ENCODE data around the gene CHP1.

The CHP1 gene

DNA sequence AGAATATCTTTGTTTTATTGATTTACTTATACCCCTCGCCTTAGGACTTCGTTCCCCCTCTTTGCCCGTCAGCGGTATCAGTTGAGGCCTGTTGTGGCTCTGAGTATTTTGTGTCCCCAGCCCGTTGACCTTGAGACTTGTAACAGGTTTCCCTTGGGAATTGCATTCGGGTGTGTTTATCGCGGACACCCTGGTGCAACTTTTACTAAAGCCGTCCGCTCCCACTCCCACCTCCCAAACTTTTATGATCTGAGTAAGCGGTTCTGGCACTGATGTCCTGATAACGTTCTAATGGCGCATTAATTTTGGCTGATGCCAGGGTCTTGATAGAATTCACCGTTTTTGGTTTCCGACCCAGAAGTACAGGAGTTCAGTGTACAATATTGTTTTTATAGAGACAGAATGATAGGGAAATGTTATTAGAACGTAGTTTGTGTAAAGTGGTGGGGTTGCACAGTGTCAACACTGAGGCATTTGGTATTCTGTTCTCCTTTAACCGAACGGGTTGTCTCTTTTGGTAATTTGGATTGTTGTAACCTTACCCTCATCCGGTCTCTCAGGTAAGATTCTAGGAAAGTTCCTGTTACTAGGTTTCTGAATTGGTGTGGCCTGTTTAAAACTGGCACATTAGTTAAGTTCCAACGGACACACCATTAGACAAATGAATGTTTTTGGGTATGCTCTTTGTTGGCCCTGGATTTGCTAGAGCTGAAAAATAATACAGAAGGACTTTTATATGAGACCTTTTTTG lies 53.5 kb downstream of the CHP1 start:
- no peaks in the 10 kb centered on the region for H3K27me3 Mint-ChIP-seq (ENCODE audit: low read depth, poor library complexity)
- peaks cover 8% of the 10 kb centered on the region for H3K9me3 Mint-ChIP-seq
- H3K4me1 Mint-ChIP-seq = peaks cover 29% of the 10 kb centered on the region
- H3K36me3 Mint-ChIP-seq (ENCODE audit: low read depth) = peaks cover 50% of the 10 kb centered on the region
- no peak for DNase-seq
- H3K27ac Mint-ChIP-seq = peak overlapping the region; percentile 98
- peak overlapping the region; percentile 100 for H3K4me3 Mint-ChIP-seq
- TF ChIP-seq, protein P1, sequence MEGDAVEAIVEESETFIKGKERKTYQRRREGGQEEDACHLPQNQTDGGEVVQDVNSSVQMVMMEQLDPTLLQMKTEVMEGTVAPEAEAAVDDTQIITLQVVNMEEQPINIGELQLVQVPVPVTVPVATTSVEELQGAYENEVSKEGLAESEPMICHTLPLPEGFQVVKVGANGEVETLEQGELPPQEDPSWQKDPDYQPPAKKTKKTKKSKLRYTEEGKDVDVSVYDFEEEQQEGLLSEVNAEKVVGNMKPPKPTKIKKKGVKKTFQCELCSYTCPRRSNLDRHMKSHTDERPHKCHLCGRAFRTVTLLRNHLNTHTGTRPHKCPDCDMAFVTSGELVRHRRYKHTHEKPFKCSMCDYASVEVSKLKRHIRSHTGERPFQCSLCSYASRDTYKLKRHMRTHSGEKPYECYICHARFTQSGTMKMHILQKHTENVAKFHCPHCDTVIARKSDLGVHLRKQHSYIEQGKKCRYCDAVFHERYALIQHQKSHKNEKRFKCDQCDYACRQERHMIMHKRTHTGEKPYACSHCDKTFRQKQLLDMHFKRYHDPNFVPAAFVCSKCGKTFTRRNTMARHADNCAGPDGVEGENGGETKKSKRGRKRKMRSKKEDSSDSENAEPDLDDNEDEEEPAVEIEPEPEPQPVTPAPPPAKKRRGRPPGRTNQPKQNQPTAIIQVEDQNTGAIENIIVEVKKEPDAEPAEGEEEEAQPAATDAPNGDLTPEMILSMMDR (IDR thresholded peaks at IDR 0.05) = no peak

DNA sequence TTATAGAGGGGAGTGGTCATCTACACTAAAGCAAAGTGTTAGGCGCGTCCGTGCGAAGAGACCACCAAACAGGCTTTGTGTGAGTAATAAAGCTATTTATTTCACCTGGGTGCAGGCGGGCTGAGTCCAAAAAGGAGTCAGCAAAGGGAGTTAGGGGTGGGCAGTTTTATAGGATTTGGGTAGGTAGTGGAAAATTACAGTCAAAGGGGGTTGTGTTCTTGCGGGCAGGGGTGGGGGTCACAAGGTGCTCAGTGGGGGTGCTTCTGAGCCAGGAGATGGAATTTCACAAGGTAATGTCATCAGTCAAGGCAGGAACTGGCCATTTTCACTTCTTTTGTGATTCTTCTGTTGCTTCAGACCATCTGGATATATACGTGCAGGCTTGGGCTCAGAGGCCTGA lies 54.2 kb downstream of the CHP1 start:
- peak overlapping the region; percentile 98 for H3K27ac Mint-ChIP-seq
- peaks cover 44% of the 10 kb centered on the region for H3K36me3 Mint-ChIP-seq (ENCODE audit: low read depth)
- peaks cover 29% of the 10 kb centered on the region for H3K4me1 Mint-ChIP-seq
- H3K4me3 Mint-ChIP-seq = peak overlapping the region; percentile 100
- no peaks in the 10 kb centered on the region for H3K27me3 Mint-ChIP-seq (ENCODE audit: low read depth, poor library complexity)
- no peak for DNase-seq
- peaks cover 8% of the 10 kb centered on the region for H3K9me3 Mint-ChIP-seq
- TF ChIP-seq, protein P1 (IDR thresholded peaks at IDR 0.05) = no peak

DNA sequence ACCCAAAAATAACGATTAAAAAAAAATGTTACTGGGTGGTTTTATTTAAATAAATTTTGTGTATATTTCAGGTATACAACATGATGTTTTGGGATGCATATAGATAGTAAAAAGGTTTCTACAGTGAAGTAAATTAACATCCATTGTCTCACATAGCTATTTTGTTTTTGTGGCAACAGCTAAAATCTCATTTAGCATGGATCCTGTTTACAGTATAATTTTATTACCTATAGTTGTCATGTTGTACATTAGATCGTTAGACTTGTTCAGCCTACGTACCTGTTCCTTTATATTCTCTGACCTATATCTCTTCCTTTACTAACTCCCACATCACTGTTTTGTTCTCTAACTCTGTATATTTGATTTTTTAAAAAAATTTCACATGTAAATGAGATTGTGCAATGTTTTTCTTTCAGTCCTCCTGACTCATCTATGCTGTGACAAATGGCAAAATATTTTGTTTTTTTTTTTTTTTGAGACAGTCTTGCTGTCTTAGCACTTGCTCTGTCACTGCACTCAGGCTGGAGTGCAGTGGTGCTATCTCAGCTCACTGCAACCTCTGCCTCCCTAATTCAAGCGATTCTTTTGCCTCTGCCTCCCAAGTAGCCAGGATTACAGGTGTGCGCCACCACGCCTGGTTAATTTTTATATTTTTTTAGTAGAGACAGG lies 55.7 kb downstream of the CHP1 start:
- DNase-seq = no peak
- peaks cover 59% of the 10 kb centered on the region for H3K36me3 Mint-ChIP-seq (ENCODE audit: low read depth)
- no peaks in the 10 kb centered on the region for H3K27me3 Mint-ChIP-seq (ENCODE audit: low read depth, poor library complexity)

DNA sequence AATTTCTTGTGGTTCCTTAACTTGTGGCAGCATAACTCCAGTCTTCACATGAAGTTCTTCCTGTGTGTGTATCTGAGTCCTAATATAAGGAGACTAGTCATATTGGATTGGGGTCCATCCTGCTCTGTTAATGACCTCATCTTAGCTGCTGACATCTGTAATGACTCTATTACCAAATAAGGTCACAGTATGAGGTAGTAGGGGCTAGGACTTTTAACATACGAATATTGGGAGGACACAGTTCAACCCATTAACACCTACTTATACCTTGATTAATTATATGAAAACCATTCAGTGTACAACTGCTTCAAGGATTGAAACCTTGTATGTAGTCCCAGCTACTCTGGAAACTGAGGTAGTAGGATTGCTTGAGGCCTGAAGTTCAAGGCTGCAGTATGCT lies 57.4 kb downstream of the CHP1 start:
- peaks cover 18% of the 10 kb centered on the region for H3K4me1 Mint-ChIP-seq
- no peaks in the 10 kb centered on the region for H3K27me3 Mint-ChIP-seq (ENCODE audit: low read depth, poor library complexity)
- no peak for DNase-seq
- H3K9me3 Mint-ChIP-seq = peaks cover 8% of the 10 kb centered on the region
- TF ChIP-seq, protein P1 (IDR thresholded peaks at IDR 0.05) = no peak
- H3K36me3 Mint-ChIP-seq (ENCODE audit: low read depth) = peaks cover 59% of the 10 kb centered on the region
- H3K27ac Mint-ChIP-seq = no peak overlapping the region
- no peak overlapping the region for H3K4me3 Mint-ChIP-seq

More for the DNA sequence above, 55.7 kb downstream of the CHP1 start:
- no peak overlapping the region for H3K27ac Mint-ChIP-seq
- H3K9me3 Mint-ChIP-seq = peaks cover 8% of the 10 kb centered on the region
- peaks cover 29% of the 10 kb centered on the region for H3K4me1 Mint-ChIP-seq
- TF ChIP-seq, protein P1 (IDR thresholded peaks at IDR 0.05) = no peak
- H3K4me3 Mint-ChIP-seq = peak overlapping the region; percentile 47

DNA sequence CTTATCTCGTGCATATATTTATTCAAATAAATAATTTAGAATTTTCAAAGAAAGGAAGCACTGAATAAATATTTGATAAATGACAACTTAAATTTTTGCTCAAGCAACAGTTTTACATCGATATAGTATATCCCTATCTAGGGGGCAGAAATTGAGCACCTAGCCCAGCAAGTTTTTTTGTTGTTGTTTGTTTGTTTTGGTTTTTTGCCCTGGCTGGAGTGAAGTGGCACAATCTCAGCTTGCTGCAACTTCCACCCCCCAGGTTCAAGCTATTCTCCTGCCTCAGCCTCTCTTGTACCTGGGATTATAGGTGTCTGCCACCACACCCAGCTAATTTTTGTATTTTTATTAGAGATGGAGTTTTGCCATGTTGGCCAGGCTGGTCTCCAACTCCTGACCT lies 58.9 kb downstream of the CHP1 start:
- peaks cover 10% of the 10 kb centered on the region for H3K4me1 Mint-ChIP-seq
- DNase-seq = no peak
- no peak overlapping the region for H3K4me3 Mint-ChIP-seq
- H3K27ac Mint-ChIP-seq = no peak overlapping the region
- H3K27me3 Mint-ChIP-seq (ENCODE audit: low read depth, poor library complexity) = no peaks in the 10 kb centered on the region
- H3K9me3 Mint-ChIP-seq = peaks cover 8% of the 10 kb centered on the region
- H3K36me3 Mint-ChIP-seq (ENCODE audit: low read depth) = peaks cover 66% of the 10 kb centered on the region
- TF ChIP-seq, protein P1 (IDR thresholded peaks at IDR 0.05) = no peak

All from nephron progenitor cell (in vitro differentiated cells).